SU-DHL-6 (cell line): ENCODE data around the gene CTNNA2.

Experiments
- H2AFZ ChIP-seq: fragments of 200-600 bp; sonication (generic); 2 replicates; pipeline ENCODE4 v1.6.1; 2014; ENCODE audit warnings: low read depth, mild to moderate bottlenecking, moderate library complexity, mixed read lengths, antibody characterized with exemption, low read length; ENCODE audit not compliant: severe bottlenecking
- H3F3A ChIP-seq: fragments of 200-600 bp; shearing (Covaris generic); 2 replicates; pipeline ENCODE4 v1.6.0; 2016; ENCODE audit warnings: antibody characterized with exemption, mild to moderate bottlenecking; ENCODE audit not compliant: insufficient read depth
- H3K27ac ChIP-seq: fragments of 200-600 bp; sonication (generic); 2 replicates; pipeline ENCODE4 v1.5.1; 2016; ENCODE audit warnings: low read depth, mild to moderate bottlenecking, low read length, moderate library complexity, mixed read lengths
- H3K27me3 ChIP-seq: fragments of 200-600 bp; sonication (generic), shearing (Covaris generic); 2 replicates; pipeline ENCODE4 v1.6.0; 2014; ENCODE audit warnings: mild to moderate bottlenecking, low read length
- H3K36me3 ChIP-seq: fragments of 200-600 bp; sonication (generic); 2 replicates; pipeline ENCODE4 v1.6.1; 2014; ENCODE audit warnings: mild to moderate bottlenecking, low read length, mixed read lengths
- H3K4me2 ChIP-seq: fragments of 300-600, 200-600 bp; shearing (Covaris generic), sonication (generic); 2 replicates; pipeline ENCODE4 v1.6.0; 2014; ENCODE audit warnings: low read length, low read depth, mild to moderate bottlenecking; ENCODE audit not compliant: poor library complexity, severe bottlenecking
- H3K4me3 ChIP-seq: fragments of 200-600 bp; sonication (generic); 2 replicates; pipeline ENCODE4 v1.5.1; 2014; ENCODE audit warnings: antibody characterized with exemption, low read length, mild to moderate bottlenecking, mixed read lengths; ENCODE audit not compliant: insufficient read depth, poor library complexity, severe bottlenecking
- H3K79me2 ChIP-seq: fragments of 200-600 bp; sonication (generic); 2 replicates; pipeline ENCODE4 v1.6.1; 2014; ENCODE audit warnings: mild to moderate bottlenecking, low read length, moderate library complexity; ENCODE audit not compliant: insufficient read depth
- H3K9ac ChIP-seq: fragments of 200-600 bp; sonication (generic); 2 replicates; pipeline ENCODE4 v1.7.0; 2014; ENCODE audit warnings: mild to moderate bottlenecking, low read length
- H3K9me2 ChIP-seq: fragments of 200-600 bp; sonication (generic); replicated peaks from 2 replicates; pipeline ENCODE4 v1.6.1; 2014; ENCODE audit warnings: low read length; ENCODE audit not compliant: insufficient read depth
- H3K9me3 ChIP-seq: fragments of 200-600 bp; sonication (generic); 2 replicates; pipeline ENCODE4 v1.6.1; 2014; ENCODE audit warnings: low read length, mixed read lengths; ENCODE audit not compliant: insufficient read depth
- H4K20me1 ChIP-seq: fragments of 200-600 bp; sonication (generic); 2 replicates; pipeline ENCODE4 v1.6.1; 2014; ENCODE audit warnings: low read depth, mild to moderate bottlenecking, antibody characterized with exemption, low read length, moderate library complexity, mixed read lengths
- CTCF ChIP-seq: fragments of 200-600 bp; sonication (generic); IDR thresholded peaks from one replicate; pipeline ENCODE4 v1.5.1; 2017; ENCODE audit warnings: antibody characterized with exemption, mild to moderate bottlenecking, low read length, moderate library complexity; ENCODE audit not compliant: insufficient read depth, poor library complexity, severe bottlenecking
- EZH2phosphoT487 ChIP-seq: fragments of 200-600 bp; sonication (generic), shearing (Covaris generic); conservative IDR thresholded peaks from 2 replicates; pipeline ENCODE4 v1.6.1; 2018; ENCODE audit warnings: mild to moderate bottlenecking, antibody characterized with exemption, low read length, moderate library complexity, mixed read lengths

Gene CTNNA2

GRCh38 chr2:79621755-79622154, 108.9 kb downstream of the CTNNA2 start:
- H3K9me2 ChIP-seq = no peaks in the 10 kb centered on the region
- no peak overlapping the region for H3K4me2 ChIP-seq
- H3K4me3 ChIP-seq = no peak overlapping the region
- no peaks in the 10 kb centered on the region for H3K27me3 ChIP-seq
- H3K27ac ChIP-seq = no peak overlapping the region
- H3K9me3 ChIP-seq = no peaks in the 10 kb centered on the region
- H3K9ac ChIP-seq = no peak overlapping the region
- H3K36me3 ChIP-seq = no peaks in the 10 kb centered on the region
- H3K79me2 ChIP-seq = no peaks in the 10 kb centered on the region
- no peaks in the 10 kb centered on the region for H4K20me1 ChIP-seq
- TF ChIP-seq EZH2phosphoT487 (no peak), CTCF (no peak)
- H2AFZ ChIP-seq = no peak overlapping the region
- no peaks in the 10 kb centered on the region for H3F3A ChIP-seq

DNA sequence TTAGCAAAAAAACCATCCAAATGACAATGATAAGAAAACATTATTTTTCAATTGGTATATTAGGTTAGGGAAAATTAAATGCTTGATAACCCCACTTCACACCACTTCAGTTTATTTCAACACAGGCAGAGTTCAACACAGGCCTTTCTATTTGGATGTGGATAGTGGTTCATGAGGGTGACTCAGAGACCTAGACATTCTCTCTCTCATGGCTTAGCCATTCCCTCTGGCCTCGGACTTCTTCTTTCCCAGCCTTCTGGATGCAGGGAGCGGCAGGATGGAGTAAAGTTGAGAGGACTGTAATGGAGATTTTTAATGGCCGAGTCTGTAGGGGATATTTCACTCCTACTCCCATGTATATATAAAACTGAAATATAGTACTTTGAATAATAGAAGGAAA, 109.7 kb downstream of the CTNNA2 start:
- Histone ChIP-seq H3K79me2 (no peaks in the 10 kb centered on the region), H4K20me1 (no peaks in the 10 kb centered on the region), H3K27me3 (no peaks in the 10 kb centered on the region), H3F3A (no peaks in the 10 kb centered on the region), H3K9me2 (no peaks in the 10 kb centered on the region), H3K4me3 (no peak overlapping the region), H3K27ac (no peak overlapping the region), H3K9me3 (no peaks in the 10 kb centered on the region), H3K9ac (no peak overlapping the region), H2AFZ (no peak overlapping the region), H3K4me2 (no peak overlapping the region), H3K36me3 (no peaks in the 10 kb centered on the region)
- TF ChIP-seq CTCF (no peak), EZH2phosphoT487 (no peak)

- H3K27ac ChIP-seq = no peak overlapping the region
- H3K27me3 ChIP-seq = no peaks in the 10 kb centered on the region
- no peak overlapping the region for H3K4me3 ChIP-seq
- H3K36me3 ChIP-seq = no peaks in the 10 kb centered on the region
- H3K4me2 ChIP-seq = no peak overlapping the region
- TF ChIP-seq EZH2phosphoT487 (no peak), CTCF (no peak)
- H3K9me2 ChIP-seq = no peaks in the 10 kb centered on the region
- H3K9ac ChIP-seq = no peak overlapping the region
- H3F3A ChIP-seq = no peaks in the 10 kb centered on the region
- no peak overlapping the region for H2AFZ ChIP-seq
- H3K79me2 ChIP-seq = no peaks in the 10 kb centered on the region
- no peaks in the 10 kb centered on the region for H4K20me1 ChIP-seq
- no peaks in the 10 kb centered on the region for H3K9me3 ChIP-seq
Observed at GRCh38 chr2:79627237-79627636, 114.4 kb downstream of the CTNNA2 start.

DNA sequence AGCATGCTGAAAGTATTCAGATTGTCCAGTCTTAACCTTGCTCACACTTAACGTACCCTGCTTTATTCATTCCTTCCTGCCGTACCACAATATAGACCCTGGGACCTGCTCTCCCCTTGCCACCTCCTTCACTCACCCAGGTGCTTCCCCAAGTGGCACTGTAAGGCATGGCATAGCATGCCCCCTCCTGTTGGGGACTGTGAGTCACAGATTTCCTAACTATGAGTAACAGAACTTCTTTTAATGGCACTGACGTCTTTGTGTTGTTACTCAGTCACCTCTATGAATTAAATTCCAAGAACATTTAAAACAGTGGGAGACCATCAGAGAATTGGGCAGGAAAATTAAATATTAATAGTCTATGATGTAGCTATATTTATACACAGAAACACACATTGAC, 117.2 kb downstream of the CTNNA2 start:
- no peak overlapping the region for H3K4me3 ChIP-seq

More for the DNA sequence above, 117.2 kb downstream of the CTNNA2 start:
- TF ChIP-seq EZH2phosphoT487 (no peak), CTCF (no peak)
- Histone ChIP-seq H3K9me2 (no peaks in the 10 kb centered on the region), H3K36me3 (no peaks in the 10 kb centered on the region), H3K9ac (no peak overlapping the region), H3F3A (no peaks in the 10 kb centered on the region), H2AFZ (no peak overlapping the region), H4K20me1 (no peaks in the 10 kb centered on the region), H3K27ac (no peak overlapping the region), H3K9me3 (no peaks in the 10 kb centered on the region), H3K79me2 (no peaks in the 10 kb centered on the region), H3K4me2 (no peak overlapping the region), H3K27me3 (no peaks in the 10 kb centered on the region)
